NCI-H2227 treated with DMSO at 0.1 percent for 48 hours (cell line): Measurements from ENCODE around the gene TRAF4.
A peak's percentile ranks its signal among the peaks of the same experiment; 100 is the strongest.
"Not testable (repeated sequence)": the region's sequence is repeated elsewhere in the genome, so short reads cannot be mapped to it uniquely, and the experiment has no call there.

Experiments used
- DNase-seq: peaks from one replicate; lab custom pipeline; 2025; lab: John Stamatoyannopoulos, UW

TRAF4 gene

DNA sequence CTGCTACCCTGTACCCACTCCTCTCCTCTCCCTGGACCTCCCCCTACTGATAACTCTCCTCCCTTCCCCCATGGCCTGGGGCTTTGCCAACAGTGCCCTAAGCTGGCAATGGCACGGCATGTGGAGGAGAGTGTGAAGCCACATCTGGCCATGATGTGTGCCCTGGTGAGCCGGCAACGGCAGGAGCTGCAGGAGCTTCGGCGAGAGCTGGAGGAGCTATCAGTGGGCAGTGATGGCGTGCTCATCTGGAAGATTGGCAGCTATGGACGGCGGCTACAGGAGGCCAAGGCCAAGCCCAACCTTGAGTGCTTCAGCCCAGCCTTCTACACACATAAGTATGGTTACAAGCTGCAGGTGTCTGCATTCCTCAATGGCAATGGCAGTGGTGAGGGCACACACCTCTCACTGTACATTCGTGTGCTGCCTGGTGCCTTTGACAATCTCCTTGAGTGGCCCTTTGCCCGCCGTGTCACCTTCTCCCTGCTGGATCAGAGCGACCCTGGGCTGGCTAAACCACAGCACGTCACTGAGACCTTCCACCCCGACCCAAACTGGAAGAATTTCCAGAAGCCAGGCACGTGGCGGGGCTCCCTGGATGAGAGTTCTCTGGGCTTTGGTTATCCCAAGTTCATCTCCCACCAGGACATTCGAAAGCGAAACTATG lies 5.2 kb downstream of the TRAF4 start:
- DNase-seq: no peak

DNA sequence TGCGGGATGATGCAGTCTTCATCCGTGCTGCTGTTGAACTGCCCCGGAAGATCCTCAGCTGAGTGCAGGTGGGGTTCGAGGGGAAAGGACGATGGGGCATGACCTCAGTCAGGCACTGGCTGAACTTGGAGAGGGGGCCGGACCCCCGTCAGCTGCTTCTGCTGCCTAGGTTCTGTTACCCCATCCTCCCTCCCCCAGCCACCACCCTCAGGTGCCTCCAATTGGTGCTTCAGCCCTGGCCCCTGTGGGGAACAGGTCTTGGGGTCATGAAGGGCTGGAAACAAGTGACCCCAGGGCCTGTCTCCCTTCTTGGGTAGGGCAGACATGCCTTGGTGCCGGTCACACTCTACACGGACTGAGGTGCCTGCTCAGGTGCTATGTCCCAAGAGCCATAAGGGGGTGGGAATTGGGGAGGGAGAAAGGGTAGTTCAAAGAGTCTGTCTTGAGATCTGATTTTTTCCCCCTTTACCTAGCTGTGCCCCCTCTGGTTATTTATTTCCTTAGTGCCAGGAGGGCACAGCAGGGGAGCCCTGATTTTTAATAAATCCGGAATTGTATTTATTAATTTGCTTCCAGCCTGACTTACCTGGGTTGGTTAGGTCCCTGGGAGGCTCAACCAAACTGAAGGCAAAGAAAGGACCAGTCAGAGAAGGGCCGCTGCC lies 5.8 kb downstream of the TRAF4 start:
- DNase-seq: no peak

DNA sequence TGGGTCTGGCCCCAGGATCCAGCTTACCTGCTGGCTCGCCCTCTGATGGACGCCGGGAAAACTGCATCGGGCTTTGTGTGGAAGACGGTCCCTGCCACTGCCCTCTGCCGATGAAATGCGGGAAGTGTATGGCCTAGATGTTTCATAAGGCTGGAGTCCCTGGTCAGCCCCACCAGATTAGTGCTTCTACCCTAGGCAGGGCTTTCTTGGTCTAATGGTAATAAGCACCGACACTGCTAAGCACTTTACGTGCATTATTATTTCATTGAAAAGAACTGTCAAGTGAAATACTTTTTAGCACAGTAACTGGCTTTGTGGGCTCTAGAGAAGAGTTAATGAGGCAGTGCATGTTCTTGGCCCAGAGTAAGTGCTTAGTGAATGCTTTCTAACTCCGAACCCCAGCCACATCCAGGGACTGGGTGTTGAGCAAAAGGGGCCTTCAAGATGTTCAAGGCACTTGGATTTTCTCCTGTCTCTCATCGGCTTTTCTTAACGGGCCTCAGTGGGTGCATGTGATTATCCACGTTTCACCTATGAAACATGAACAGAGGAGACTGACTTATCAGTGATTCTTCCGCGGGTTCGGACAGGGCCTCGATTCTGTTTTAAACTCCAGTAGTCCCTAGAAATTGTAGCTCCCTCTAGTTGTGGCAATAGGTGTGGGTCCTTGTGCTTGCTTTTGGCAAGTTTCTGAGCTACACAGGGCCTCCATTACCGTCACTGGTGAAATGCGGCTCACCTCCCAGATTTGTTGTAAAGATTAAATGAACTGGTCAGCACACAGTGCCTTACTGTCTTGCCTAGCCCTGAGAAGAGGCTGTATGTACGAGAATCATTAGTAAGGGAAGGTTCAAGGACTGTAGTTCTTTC lies 6.6 kb downstream of the TRAF4 start:
- DNase-seq: peak; percentile 79

DNA sequence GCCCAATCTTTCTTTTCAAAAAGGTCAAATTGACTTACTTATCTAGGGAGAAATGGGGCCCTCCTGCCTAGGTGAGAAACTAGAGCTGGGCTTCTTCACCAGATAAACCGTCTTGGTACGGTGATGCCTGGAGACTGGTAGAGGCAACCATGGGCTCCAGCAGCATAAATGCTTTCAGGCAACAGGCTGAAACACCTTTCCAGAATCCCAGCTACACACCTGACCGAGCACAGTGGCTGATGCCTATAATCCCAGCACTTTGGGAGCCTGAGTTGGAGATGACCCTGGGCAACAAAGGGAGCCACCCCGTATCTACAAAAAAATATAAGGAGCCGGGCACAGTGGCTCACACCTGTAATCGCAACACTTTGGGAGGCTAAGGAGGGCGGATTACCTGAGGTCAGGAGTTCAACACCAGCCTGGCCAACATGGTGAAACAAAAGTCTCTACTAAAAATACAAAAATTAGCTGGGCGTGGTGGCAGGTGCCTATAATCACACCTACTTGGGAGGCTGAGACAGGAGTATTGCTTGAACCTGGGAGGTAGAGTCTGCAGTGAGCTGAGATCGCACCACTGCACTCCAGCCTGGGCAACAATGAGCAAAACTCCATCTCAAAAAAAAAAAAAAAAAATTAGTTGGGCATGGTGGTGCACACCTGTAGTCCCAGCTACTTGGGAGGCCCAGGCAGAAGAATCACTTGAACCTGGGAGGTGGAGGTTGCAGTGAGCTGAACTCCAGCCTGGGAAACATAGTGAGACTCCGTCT lies 8.0 kb downstream of the TRAF4 start:
- DNase-seq: no peak

DNA sequence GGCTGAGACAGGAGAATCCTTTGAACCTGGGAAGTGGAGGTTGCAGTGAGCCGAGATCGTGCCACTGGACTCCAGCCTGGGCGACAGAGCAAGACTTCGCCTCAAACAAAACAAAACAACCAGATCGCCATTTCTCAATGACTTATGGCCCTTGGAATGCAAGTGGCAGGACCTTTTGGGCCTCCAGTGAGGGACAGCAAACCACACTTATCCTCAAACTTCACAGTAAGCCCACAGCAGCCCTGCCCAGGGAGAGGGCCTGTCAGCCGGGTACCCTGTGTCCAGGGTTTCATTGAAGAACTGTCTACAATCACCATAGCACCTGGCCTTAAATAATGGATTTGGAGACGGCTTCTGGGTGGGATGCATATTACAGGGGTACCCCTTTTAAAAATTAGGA lies 11.7 kb downstream of the TRAF4 start:
- no peak for DNase-seq

DNA sequence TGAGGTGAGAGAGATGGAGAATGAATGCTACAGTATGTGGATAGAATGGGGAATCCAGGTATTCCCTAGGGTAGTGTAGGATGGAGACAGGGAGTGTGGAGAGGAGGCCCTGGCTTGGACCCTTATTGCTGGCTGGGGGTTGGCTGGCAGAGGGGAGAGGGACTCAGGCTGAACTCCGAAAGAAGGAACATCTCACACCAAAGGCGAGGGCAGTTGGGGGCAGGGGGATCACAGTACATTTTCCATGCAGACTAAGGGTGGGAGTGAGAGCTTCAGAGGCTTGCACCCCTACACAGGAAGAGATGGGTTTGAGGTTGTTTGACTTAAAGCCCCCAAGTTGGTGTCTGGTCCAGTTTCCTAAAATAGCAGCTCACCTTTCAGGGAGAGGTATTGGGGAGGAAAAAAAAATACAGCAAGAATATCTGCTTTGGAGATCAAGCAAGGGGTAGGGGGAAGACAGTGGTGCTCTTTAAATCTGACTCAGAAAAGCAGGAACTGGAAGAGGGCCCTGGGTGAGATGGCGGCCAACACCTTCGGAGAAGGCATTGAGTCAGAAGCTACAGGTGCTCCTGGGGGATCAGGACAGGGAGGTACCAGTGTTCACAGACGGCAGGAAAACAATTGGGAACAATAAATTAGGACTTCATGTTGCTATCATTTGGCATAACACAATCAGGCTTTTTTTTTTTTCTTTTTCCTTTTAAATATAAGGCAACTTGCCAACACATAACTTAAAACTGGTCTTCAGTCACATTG lies 12.4 kb downstream of the TRAF4 start:
- no peak for DNase-seq

DNA sequence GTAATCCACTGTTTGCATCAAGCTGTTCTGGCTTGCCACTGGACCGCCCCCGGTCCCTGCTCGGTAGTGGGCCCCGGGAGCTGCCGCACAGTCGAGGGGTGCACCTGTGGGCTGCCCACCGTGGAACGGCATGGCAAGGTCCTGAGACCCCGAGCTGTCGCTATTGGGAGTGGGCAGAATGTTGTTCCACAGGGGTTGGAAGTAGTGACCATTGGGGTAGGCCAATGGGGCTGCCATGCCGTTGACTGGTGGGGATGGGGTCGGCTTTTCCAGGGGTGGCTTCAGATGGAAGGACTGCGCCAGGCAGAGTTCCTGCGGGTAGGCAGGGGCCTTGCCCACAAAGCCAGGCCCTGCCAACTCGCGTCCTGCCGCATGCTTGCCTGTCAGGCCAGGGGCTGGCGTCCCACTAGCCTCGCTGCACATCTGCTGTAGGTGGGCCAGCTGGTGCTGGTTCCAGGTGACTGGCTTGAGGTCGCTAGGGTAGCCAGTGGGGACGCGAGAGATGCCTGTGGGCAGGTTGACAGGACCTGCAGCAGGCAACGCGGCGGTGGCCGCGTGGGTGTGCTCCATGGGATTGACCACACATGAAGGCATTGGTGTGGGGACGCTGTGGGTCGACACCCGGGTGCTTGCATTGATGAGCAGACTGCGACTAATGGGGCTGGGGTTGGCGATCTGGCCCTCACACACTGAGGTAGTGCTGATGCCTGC lies 14.8 kb downstream of the TRAF4 start:
- no peak for DNase-seq

DNA sequence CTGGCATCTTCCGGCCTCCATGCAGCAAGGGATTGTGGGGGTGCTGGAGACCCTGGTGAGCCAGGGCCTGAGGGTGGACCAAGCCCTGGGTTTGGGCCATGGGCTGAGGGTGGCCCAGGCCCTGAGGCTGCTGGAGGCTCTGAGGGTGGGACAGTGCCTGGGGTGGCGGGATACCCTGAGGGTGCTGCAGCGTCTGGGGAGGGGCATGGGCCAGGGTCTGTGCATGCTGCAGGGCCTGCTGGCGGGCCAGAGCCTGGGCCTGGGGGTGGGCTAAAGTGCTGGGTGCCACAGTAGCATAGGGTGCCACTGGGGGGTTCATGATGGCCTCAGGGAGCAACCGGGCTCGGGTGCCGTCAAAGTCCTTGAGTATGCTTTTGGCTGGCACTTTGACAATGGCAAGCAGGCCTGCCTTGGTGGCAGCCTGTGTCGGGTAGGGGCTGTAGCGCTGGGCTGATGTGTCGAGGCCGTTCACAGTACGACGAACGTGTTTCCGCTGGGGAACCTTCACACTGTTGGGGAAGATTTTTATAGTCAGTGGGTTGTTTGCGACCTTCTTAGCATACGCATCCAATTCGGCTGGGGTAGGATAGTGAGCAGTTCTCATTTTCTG lies 15.6 kb downstream of the TRAF4 start:
- no peak for DNase-seq

DNA sequence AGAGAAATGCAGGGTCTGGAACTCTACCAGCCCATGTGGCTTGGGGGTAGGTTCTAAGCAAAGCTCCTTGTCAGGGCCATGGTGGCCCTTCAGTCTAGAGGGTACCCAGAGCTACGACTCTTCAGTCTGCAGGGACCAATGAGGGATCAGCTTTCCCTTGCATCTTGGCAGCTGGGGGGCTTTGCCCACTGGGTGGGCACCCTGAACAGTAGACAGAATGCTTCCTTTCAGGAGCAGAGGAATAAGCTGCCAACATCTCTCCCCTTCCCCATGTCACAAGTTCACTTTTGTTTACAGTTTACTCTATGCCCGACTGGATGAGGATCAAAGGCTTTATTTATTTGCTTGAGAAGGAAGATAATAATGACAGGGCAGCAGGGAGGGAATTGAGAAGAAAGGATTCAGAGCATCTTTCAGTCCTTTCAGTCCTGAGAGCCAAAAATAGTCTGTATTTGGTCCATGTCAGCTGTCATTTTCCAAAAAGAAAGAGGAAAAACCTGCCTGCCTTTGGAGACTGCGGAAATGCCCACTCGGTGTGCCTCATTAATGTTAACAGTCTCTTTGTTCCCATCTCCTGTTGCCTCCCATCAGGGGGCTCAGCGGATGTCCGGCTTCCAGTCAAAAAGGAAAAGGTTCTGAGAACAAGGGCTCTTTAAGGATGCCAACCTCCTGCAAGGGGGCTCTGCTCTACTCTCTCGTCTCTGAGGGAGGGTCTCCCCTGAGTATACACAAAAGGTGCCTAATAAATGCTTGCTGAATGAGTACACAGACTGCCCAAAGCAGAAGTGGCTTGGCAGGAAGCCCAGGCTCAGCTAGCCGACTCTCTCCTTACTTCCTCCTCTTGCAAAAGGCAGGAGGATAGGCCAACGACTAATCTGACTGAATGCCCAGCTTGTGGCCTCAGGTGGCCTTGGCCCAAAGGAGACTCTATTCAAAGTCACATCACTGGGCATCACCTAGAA lies 17.1 kb downstream of the TRAF4 start:
- DNase-seq: peak; percentile 9

DNA sequence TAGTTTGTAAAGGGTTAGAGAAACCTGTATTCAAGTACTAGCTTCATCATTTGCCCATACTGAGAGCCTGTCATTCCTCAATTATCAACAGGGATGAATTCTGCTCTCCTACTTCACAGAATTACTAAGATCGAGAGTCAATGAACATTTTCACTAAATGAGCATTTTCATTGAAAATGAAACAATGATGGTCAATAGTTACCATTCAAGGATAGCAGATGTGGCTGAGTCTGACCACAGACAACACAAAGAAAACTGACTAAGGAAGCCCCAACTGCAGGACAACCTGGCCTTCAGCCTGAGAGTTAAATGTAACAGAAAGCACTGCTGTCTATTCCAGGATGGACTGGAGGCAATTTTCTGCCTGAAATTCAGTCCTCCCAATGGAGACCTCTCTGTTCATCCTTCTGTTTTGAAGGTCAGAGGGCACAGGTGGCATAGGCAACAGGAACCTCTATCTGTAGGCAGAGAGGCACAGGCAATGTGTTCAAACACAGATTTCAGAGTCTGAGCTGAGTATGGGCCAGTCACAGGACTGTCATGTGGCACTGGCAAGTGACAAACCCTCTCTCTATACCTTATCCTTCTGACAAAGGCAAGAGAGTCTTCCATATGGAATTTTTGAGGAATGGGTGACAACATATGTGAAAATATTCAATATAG lies 19.5 kb downstream of the TRAF4 start:
- no peak for DNase-seq

DNA sequence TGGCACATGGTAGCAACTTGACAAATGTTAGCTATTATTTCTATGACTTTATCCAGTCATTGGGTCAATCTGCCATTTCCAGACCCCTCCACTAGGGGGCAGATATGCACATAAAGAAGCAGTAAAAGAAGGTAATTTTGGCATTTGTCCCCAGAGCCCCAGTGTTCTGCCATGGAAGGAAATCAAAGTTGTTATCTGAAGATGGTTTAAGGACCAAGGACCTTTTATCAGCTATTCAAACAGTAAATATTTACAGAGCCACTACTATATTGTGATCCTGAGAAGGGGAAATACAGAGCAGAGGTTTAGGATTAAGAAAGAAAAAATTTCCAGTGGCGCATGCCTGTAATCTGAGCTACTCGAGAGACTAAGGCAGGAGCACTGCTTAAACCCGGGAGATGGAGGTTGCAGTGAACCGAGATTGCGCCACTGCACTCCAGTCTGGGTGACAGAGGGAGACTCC lies 20.0 kb downstream of the TRAF4 start:
- DNase-seq: peak; percentile 16

DNA sequence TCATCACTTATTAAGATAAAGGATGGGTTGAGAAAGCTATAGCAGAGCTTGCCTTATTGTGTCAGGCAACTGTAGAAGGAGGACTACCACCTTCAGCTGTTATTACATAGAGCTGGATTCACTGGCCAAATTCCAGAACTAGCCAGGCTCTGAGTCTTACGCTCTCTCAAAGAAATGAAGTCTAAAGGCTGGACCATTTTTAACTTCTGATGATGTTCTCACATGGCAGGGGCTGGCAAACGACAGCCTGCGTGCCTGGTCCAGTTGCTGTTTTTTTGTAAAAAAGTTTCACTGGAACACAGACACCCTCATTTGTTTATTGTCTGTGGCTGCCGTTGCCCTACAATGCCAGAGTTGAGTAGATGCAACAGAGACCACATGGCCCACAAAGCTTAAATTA lies 21.2 kb downstream of the TRAF4 start:
- no peak for DNase-seq

DNA sequence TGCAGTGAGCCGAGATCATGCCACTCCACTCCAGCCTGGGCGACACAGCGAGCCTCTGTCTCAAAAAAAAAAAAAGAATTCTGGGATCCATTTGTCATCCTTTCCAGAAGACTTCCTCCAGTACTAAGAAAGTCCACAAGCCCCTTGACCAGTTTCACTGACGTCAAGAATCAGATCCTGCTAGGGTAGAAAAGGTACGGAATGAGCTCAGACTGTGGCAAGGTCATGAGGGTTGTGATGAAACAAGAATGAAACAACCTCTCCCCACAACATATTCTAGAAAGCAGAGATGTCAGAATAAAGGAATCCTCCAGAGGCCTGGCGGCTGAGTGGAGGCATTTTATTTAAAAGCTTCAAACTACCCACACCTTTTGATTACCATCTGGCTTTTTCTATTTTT lies 29.9 kb downstream of the TRAF4 start:
- no peak for DNase-seq

DNA sequence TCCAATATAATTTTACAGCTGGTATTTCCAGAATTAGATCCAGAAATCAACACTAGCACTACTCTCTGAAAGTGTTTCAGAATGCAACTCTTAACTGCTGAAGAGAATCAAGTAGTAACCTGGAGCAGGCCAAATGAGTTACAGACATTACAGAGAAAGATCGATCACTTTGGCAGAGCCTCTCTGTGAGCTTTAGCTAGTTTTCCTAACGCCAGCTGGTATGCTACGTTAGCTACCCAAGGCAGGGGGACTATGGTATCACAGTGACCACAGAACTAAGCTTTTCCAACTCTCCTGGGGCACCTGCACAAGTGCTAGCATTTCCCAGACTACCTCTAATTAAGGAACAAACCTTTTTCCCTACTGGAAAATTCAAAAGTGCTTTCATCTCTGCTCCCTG lies 30.4 kb downstream of the TRAF4 start:
- DNase-seq: no peak

DNA sequence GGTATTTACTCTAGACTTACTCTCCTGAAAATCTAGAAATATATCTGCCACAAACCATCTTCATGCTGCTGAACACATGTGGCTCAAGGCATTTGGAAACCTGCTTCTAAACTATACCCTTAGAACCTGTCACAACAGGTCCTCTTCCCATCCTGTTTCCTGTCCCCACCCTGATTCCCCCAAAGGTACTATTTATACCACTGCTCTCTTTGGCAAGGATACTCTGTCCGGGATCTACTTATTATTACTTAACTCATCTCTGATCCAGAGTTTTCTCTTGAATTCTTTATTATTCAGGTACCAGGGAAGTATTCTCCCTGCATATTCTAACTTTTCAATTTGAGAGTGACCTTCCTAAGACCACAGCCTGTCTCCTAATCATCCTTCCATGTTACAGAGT lies 33.4 kb downstream of the TRAF4 start:
- no peak for DNase-seq

DNA sequence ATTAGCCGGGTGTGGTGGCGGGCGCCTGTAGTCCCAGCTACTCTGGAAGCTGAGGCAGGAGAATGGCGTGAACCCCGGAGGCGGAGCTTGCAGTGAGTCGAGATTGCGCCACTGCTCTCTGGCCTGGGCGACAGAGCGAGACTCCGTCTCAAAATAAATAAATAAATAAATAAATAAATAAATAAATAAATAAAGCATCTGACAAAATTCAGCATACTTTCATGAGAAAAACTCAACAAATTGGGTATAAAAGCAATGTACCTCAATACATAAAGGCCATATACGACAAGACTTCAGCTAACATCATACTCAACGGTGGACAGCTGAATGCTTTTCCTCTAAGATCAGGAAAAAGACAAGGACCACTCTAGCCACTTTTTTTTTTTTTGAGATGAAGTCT lies 35.8 kb downstream of the TRAF4 start:
- not testable (repeated sequence) for DNase-seq

DNA sequence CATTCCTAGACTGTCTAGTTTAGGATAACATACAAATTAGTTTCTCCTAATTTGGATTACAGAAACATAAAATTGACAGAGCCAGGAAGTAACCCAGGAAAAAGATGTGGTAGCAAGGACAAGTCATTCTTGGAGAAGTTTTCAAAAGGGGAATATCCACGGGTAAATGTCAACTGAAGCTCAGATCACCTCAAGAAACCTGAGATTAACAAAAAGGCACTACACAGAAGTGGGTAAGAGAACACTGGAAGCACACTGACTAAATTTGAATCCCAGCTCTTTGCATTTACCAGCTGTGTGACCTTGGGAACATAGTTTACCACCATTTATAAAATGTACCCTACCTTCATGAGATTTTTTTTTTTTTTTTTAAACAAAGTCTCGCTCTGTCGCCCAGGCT lies 39.4 kb downstream of the TRAF4 start:
- DNase-seq: no peak

DNA sequence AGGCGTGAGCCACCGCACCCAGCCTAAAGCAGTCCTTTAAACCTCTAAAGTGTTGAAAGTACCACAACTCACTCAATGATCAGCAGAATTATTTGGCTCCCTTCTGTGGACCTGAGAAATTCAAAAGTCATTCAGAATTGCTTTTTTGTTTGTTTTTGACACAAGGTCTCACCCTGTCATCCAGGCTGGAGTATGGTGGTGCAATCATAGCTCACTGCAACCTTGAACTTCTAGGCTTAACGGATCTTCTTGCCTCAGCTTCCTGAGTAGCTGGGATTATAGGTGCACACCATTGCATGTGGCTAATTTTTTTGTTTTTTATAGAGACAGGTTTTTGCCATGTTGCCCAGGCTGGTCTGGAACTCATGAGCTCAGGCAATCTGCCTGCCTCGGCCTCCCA lies 44.3 kb downstream of the TRAF4 start:
- DNase-seq: no peak
